ENCODE measurements around the gene MAP2. TPM values are rescaled to one million over a fixed set of nuclear protein-coding genes. Genes with fewer than 3 reads are reported as not detected.

Gene MAP2
- total and polyA plus RNA-seq, 2 donors from 2014 or later, result 3.6 to 11.4 TPM

DNA sequence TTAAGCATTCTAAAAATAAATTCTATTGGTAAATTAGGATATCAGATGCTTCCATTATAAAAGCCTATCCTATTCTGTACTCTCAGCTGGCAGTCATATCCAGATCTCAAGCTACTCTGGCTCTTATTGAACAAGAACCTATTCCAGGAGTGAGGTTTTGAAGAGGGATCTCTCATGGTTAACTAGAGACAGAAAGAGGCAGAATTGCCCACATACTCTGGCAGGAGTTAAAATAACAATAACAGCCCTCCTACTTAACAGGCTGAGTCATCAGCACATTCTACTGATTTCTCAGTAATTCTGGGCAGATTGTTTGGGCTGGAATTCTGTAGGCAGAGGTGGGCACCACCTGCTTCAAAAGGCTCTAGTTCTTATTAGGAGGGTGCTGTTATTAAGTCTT lies 205.8 kb downstream of the MAP2 start:
- DNase-seq (no peak), FAIRE-seq (no peak)
- Histone ChIP-seq H3K9me3 (ENCODE audit: control insufficient read depth in 2 of 3, insufficient read depth in 1 of 3, low read length in 3 of 3) (no peaks in the 10 kb centered on the region), H3K27me3 (ENCODE audit: control insufficient read depth, insufficient read depth, low read length) (no peaks in the 10 kb centered on the region), H3K4me3 (ENCODE audit: low read length in 3 of 3) (no peak overlapping the region), H3K36me3 (ENCODE audit: control insufficient read depth in 2 of 3, insufficient read depth in 3 of 3, low read length in 3 of 3) (no peaks in the 10 kb centered on the region), H3K9ac (ENCODE audit: low read length in 3 of 3) (no peak overlapping the region), H3K4me1 (ENCODE audit: control insufficient read depth in 2 of 3, insufficient read depth in 2 of 3, low read depth in 1 of 3, low read length in 3 of 3) (peaks cover 0 to 3% (median 0%) of the 10 kb centered on the region in 3 donors), H3K27ac (ENCODE audit: low read depth in 2 of 2, low read length in 2 of 2) (no peak overlapping the region)
- intact Hi-C loops (cut with DNase I), result no loop called here
- TF ChIP-seq CTCF (IDR thresholded peaks at IDR 0.05; ENCODE audit: borderline replicate concordance, extremely low read depth, insufficient read depth), result no peak

DNA sequence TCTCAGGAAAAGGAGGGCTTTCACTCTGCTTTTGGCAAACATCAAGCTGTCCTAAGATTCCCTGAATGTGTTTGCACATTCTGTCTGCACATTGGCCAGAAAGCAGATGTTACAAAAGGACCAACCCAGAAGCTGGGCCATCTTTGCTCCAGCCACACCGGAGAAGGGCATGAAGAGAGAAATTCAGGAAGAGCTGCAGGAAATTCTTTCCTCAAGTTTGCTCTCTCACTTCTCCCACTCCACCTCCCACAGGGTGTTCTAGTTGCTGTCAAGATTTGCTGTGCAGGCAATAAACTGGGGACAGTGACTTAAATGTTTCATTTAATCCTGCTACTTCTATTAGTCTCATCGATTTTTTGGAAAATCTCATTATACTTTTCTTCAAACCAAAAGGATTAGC lies 210.1 kb downstream of the MAP2 start:
- no peak overlapping the region for H3K27ac ChIP-seq (ENCODE audit: low read depth in 2 of 2, low read length in 2 of 2)
- H3K9ac ChIP-seq (ENCODE audit: low read length in 3 of 3), result no peak overlapping the region
- no peaks in the 10 kb centered on the region for H3K9me3 ChIP-seq (ENCODE audit: control insufficient read depth in 2 of 3, insufficient read depth in 1 of 3, low read length in 3 of 3)
- intact Hi-C loops (cut with DNase I), result no loop called here
- FAIRE-seq (no peak), DNase-seq (no peak)
- H3K27me3 ChIP-seq (ENCODE audit: control insufficient read depth, insufficient read depth, low read length), result no peaks in the 10 kb centered on the region
- no peak overlapping the region for H3K4me3 ChIP-seq (ENCODE audit: low read length in 3 of 3)
- no peak for TF ChIP-seq CTCF (IDR thresholded peaks at IDR 0.05; ENCODE audit: borderline replicate concordance, extremely low read depth, insufficient read depth)
- H3K36me3 ChIP-seq (ENCODE audit: control insufficient read depth in 2 of 3, insufficient read depth in 3 of 3, low read length in 3 of 3), result no peaks in the 10 kb centered on the region
- no peaks in the 10 kb centered on the region for H3K4me1 ChIP-seq (ENCODE audit: control insufficient read depth in 2 of 3, insufficient read depth in 2 of 3, low read depth in 1 of 3, low read length in 3 of 3)

DNA sequence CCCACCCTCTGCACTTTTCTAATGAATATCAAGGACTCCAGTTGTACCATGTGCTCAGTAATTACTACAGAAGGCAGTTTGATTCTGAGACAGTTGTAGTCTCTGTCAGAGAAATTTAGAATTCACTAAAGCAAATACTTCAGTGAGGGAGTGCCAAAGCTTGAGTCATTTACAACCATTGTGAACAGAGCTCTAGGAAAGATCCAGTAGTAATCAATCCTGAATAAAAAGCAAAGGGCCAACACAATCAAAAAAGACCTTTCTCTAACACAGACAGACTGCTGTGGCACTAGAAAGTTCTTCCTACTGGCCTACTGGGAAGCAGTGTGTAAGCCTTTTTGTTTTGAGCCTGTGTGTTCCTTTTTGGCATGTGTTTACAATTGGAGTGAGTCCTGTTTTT lies 212.2 kb downstream of the MAP2 start:
- intact Hi-C loops (cut with DNase I), result no loop called here

More for the DNA sequence above, 212.2 kb downstream of the MAP2 start:
- H3K4me1 ChIP-seq (ENCODE audit: control insufficient read depth in 2 of 3, insufficient read depth in 2 of 3, low read depth in 1 of 3, low read length in 3 of 3), result no peaks in the 10 kb centered on the region
- H3K9me3 ChIP-seq (ENCODE audit: control insufficient read depth in 2 of 3, insufficient read depth in 1 of 3, low read length in 3 of 3), result no peaks in the 10 kb centered on the region
- no peak for DNase-seq
- H3K4me3 ChIP-seq (ENCODE audit: low read length in 3 of 3), result no peak overlapping the region
- no peak for FAIRE-seq
- no peaks in the 10 kb centered on the region for H3K36me3 ChIP-seq (ENCODE audit: control insufficient read depth in 2 of 3, insufficient read depth in 3 of 3, low read length in 3 of 3)
- no peaks in the 10 kb centered on the region for H3K27me3 ChIP-seq (ENCODE audit: control insufficient read depth, insufficient read depth, low read length)
- H3K9ac ChIP-seq (ENCODE audit: low read length in 3 of 3), result no peak overlapping the region
- no peak overlapping the region for H3K27ac ChIP-seq (ENCODE audit: low read depth in 2 of 2, low read length in 2 of 2)
- no peak for TF ChIP-seq CTCF (IDR thresholded peaks at IDR 0.05; ENCODE audit: borderline replicate concordance, extremely low read depth, insufficient read depth)
